ACC112 (cell line): ENCODE results near the gene BARX2.

ENCODE experiments used
- H2AFZ ChIP-seq: fragments of 200-600 bp; sonication (generic); one replicate; pipeline ENCODE4 v1.6.0; 2017; ENCODE audit warnings: antibody characterized with exemption, low read length; ENCODE audit not compliant: unreplicated experiment
- H3K27ac ChIP-seq: fragments of 200-600 bp; sonication (generic); 2 replicates; pipeline ENCODE4 v1.5.1; 2014; ENCODE audit warnings: low read depth, mild to moderate bottlenecking, antibody characterized with exemption, low read length, moderate library complexity
- H3K27me3 ChIP-seq: fragments of 200-600 bp; sonication (generic); 2 replicates; pipeline ENCODE4 v1.6.1; 2014; ENCODE audit warnings: mild to moderate bottlenecking, antibody characterized with exemption, low read length, moderate library complexity, mixed read lengths; ENCODE audit not compliant: insufficient read depth
- H3K36me3 ChIP-seq: fragments of 200-600 bp; sonication (generic); 2 replicates; pipeline ENCODE4 v1.6.1; 2016; ENCODE audit warnings: mild to moderate bottlenecking, antibody characterized with exemption, low read length, moderate library complexity, mixed read lengths; ENCODE audit not compliant: insufficient read depth
- H3K4me1 ChIP-seq: fragments of 200-600 bp; sonication (generic); one replicate; pipeline ENCODE4 v1.6.1; 2016; ENCODE audit warnings: low read length, mixed read lengths; ENCODE audit not compliant: insufficient read depth, unreplicated experiment, control insufficient read depth
- H3K4me3 ChIP-seq: fragments of 200-600 bp; sonication (generic); 2 replicates; pipeline ENCODE4 v1.5.1; 2014; ENCODE audit warnings: mild to moderate bottlenecking, low read depth, low read length
- H3K79me2 ChIP-seq: fragments of 200-600 bp; sonication (generic); one replicate; pipeline ENCODE4 v1.6.0; 2016; ENCODE audit warnings: low read length; ENCODE audit not compliant: control insufficient read depth, unreplicated experiment, insufficient read depth

BARX2 gene

GRCh38 chr11:129386795-129387397 lies 11.2 kb downstream of the BARX2 start:
- Histone ChIP-seq H2AFZ (no peak overlapping the region), H3K27ac (no peak overlapping the region), H3K36me3 (no peaks in the 10 kb centered on the region), H3K27me3 (peaks cover 93% of the 10 kb centered on the region), H3K79me2 (no peaks in the 10 kb centered on the region), H3K4me1 (no peaks in the 10 kb centered on the region), H3K4me3 (no peak overlapping the region)

GRCh38 chr11:129387434-129387833 lies 11.8 kb downstream of the BARX2 start:
- Histone ChIP-seq H3K27ac (no peak overlapping the region), H3K79me2 (no peaks in the 10 kb centered on the region), H3K27me3 (peaks cover 96% of the 10 kb centered on the region), H3K4me3 (no peak overlapping the region), H3K36me3 (no peaks in the 10 kb centered on the region), H2AFZ (no peak overlapping the region), H3K4me1 (no peaks in the 10 kb centered on the region)

GRCh38 chr11:129388824-129389223 lies 13.2 kb downstream of the BARX2 start:
- no peaks in the 10 kb centered on the region for H3K36me3 ChIP-seq
- H2AFZ ChIP-seq, result no peak overlapping the region
- H3K27ac ChIP-seq, result no peak overlapping the region
- H3K27me3 ChIP-seq, result peaks cover 92% of the 10 kb centered on the region
- no peaks in the 10 kb centered on the region for H3K4me1 ChIP-seq
- no peak overlapping the region for H3K4me3 ChIP-seq
- no peaks in the 10 kb centered on the region for H3K79me2 ChIP-seq

GRCh38 chr11:129390303-129390821 lies 14.7 kb downstream of the BARX2 start:
- no peaks in the 10 kb centered on the region for H3K79me2 ChIP-seq
- H3K27ac ChIP-seq, result no peak overlapping the region
- no peaks in the 10 kb centered on the region for H3K36me3 ChIP-seq
- peaks cover 90% of the 10 kb centered on the region for H3K27me3 ChIP-seq
- no peaks in the 10 kb centered on the region for H3K4me1 ChIP-seq
- H3K4me3 ChIP-seq, result no peak overlapping the region
- no peak overlapping the region for H2AFZ ChIP-seq

- H2AFZ ChIP-seq, result no peak overlapping the region
Measured at GRCh38 chr11:129391360-129391759, 15.7 kb downstream of the BARX2 start.

GRCh38 chr11:129391821-129392220 lies 16.2 kb downstream of the BARX2 start:
- peaks cover 90% of the 10 kb centered on the region for H3K27me3 ChIP-seq
- no peaks in the 10 kb centered on the region for H3K79me2 ChIP-seq
- no peak overlapping the region for H2AFZ ChIP-seq
- no peak overlapping the region for H3K27ac ChIP-seq
- H3K36me3 ChIP-seq, result no peaks in the 10 kb centered on the region
- no peaks in the 10 kb centered on the region for H3K4me1 ChIP-seq
- H3K4me3 ChIP-seq, result no peak overlapping the region

More at GRCh38 chr11:129391360-129391759, 15.7 kb downstream of the BARX2 start:
- H3K4me1 ChIP-seq, result no peaks in the 10 kb centered on the region
- no peaks in the 10 kb centered on the region for H3K79me2 ChIP-seq
- H3K27ac ChIP-seq, result no peak overlapping the region
- H3K27me3 ChIP-seq, result peaks cover 90% of the 10 kb centered on the region
- no peak overlapping the region for H3K4me3 ChIP-seq
- H3K36me3 ChIP-seq, result no peaks in the 10 kb centered on the region

GRCh38 chr11:129392995-129393394 lies 17.3 kb downstream of the BARX2 start:
- H3K4me1 ChIP-seq, result no peaks in the 10 kb centered on the region
- H3K79me2 ChIP-seq, result no peaks in the 10 kb centered on the region
- peaks cover 79% of the 10 kb centered on the region for H3K27me3 ChIP-seq
- no peak overlapping the region for H3K4me3 ChIP-seq
- no peaks in the 10 kb centered on the region for H3K36me3 ChIP-seq
- no peak overlapping the region for H3K27ac ChIP-seq
- no peak overlapping the region for H2AFZ ChIP-seq

GRCh38 chr11:129394709-129395108 lies 19.1 kb downstream of the BARX2 start:
- no peak overlapping the region for H3K4me3 ChIP-seq
- H3K4me1 ChIP-seq, result no peaks in the 10 kb centered on the region
- no peaks in the 10 kb centered on the region for H3K79me2 ChIP-seq
- peaks cover 71% of the 10 kb centered on the region for H3K27me3 ChIP-seq
- H2AFZ ChIP-seq, result no peak overlapping the region
- no peaks in the 10 kb centered on the region for H3K36me3 ChIP-seq
- no peak overlapping the region for H3K27ac ChIP-seq

- Histone ChIP-seq H3K27me3 (peaks cover 67% of the 10 kb centered on the region), H3K79me2 (no peaks in the 10 kb centered on the region), H2AFZ (no peak overlapping the region), H3K4me1 (no peaks in the 10 kb centered on the region), H3K4me3 (no peak overlapping the region), H3K36me3 (no peaks in the 10 kb centered on the region), H3K27ac (no peak overlapping the region)
Measured at GRCh38 chr11:129395432-129395831, 19.8 kb downstream of the BARX2 start.

- Histone ChIP-seq H2AFZ (no peak overlapping the region), H3K4me3 (no peak overlapping the region), H3K27ac (no peak overlapping the region), H3K4me1 (no peaks in the 10 kb centered on the region), H3K79me2 (no peaks in the 10 kb centered on the region), H3K27me3 (peaks cover 67% of the 10 kb centered on the region), H3K36me3 (no peaks in the 10 kb centered on the region)
Measured at GRCh38 chr11:129395883-129396282, 20.2 kb downstream of the BARX2 start.

GRCh38 chr11:129396454-129396853 lies 20.8 kb downstream of the BARX2 start:
- no peak overlapping the region for H2AFZ ChIP-seq
- no peak overlapping the region for H3K4me3 ChIP-seq
- peaks cover 64% of the 10 kb centered on the region for H3K27me3 ChIP-seq
- no peaks in the 10 kb centered on the region for H3K36me3 ChIP-seq
- H3K4me1 ChIP-seq, result no peaks in the 10 kb centered on the region
- no peak overlapping the region for H3K27ac ChIP-seq
- no peaks in the 10 kb centered on the region for H3K79me2 ChIP-seq
